IPS DF 6.9 (cell line): ENCODE data around the gene UVSSA.
"Not testable (repeated sequence)": the region's sequence is repeated elsewhere in the genome, so short reads cannot be mapped to it uniquely, and the experiment has no call there.

Source experiments
- DNase-seq: peaks from one replicate; pipeline ENCODE4 v3.0.0-alpha.2; 2013; ENCODE audit warnings: low read depth, low spot score
- H3K27ac ChIP-seq: one replicate; pipeline ENCODE4 v1.5.1; 2013; ENCODE audit warnings: low read length, control low read depth
- H3K27me3 ChIP-seq: 2 replicates; pipeline ENCODE4 v1.6.1; 2013; ENCODE audit warnings: mild to moderate bottlenecking, low read length; ENCODE audit not compliant: control insufficient read depth, insufficient read depth
- H3K36me3 ChIP-seq: 2 replicates; pipeline ENCODE4 v1.6.1; 2013; ENCODE audit warnings: low read length; ENCODE audit not compliant: control insufficient read depth, insufficient read depth
- H3K4me1 ChIP-seq: 2 replicates; pipeline ENCODE4 v1.6.1; 2013; ENCODE audit warnings: low read length; ENCODE audit not compliant: control insufficient read depth, insufficient read depth
- H3K4me3 ChIP-seq: 2 replicates; pipeline ENCODE4 v1.5.1; 2013; ENCODE audit warnings: mild to moderate bottlenecking, low read length
- H3K9me3 ChIP-seq: 2 replicates; pipeline ENCODE4 v1.6.1; 2013; ENCODE audit warnings: low read length, inconsistent platforms; ENCODE audit not compliant: control insufficient read depth, insufficient read depth
- WGBS: extraction: QIAGEN DNeasy Blood & Tissue Kit; methylation state at CpG from one replicate; pipeline ENCODE4 v1.1.7; 2013; ENCODE audit warnings: mixed read lengths, missing lambda C conversion rate; ENCODE audit not compliant: insufficient read length, insufficient coverage; 5-methylcytosine and 5-hydroxymethylcytosine counted together

UVSSA gene

DNA sequence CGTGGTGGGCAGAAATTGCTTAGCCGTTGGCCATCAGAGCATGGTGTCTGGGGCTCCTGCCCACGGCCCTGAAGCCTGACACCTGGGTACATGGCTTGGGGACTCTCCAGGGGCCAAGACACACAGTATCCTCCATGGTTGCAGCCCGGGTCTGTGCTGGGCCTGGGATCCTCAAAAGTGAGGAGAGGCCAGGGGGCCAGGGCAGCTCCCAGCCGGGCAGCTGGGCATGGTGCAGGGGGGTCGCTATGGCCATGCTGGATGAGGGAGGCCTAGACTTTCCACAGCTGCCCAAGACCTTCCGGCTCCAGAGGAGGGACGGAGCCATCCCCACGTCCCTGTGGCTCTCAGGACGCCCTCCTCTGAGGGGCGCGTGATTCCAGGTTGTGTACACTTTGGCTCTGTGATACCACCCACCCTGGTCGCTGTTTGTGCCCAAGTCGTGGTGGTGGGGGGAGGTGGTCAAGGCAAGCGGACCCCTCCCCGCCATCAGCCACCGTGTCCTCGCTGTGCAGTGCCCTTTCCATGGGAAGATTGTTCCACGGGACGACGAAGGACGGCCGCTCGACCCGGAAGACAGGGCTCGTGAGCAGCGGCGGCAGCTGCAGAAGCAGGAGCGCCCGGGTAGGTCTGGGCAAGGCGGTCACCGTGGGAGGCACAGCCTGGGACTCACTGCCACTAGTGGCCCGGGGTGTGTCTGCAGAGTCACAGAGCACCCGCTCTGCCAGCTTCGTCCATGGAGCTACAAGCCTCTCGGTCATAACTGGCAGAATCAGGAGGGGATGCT lies 33.6 kb downstream of the UVSSA start:
- Histone ChIP-seq H3K9me3 (no peaks in the 10 kb centered on the region), H3K4me1 (no peaks in the 10 kb centered on the region), H3K27me3 (no peaks in the 10 kb centered on the region), H3K27ac (no peak overlapping the region), H3K4me3 (no peak overlapping the region), H3K36me3 (peaks cover 11% of the 10 kb centered on the region; the same call in 1 of the 2 replicates)
- DNase-seq, result no peak
- WGBS, result no CpG with 5 or more reads among the region's 36 CpGs

DNA sequence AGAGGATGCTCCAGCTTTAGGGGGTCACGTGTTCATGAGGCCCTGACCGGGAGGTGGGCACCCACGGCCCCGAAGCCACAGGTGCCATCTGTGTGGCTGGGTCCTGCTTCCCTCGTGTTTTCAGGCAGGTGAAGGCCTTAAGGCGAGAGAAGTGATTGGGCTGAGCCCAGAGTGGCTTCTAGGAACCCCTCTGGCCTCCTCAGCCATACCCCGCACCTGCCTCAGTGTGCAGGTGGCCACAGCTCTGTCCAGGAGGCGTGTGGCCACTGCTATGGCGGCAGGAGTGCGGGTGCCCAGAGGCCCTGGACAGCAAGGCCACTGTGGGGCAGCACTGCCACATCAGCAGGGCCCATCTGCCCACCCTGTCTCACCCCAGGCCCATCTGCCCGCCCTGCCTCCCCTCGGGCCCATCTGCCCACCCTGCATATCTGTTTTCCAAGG lies 34.2 kb downstream of the UVSSA start:
- H3K4me3 ChIP-seq, result no peak overlapping the region
- no peaks in the 10 kb centered on the region for H3K27me3 ChIP-seq
- no CpG with 5 or more reads among the region's 12 CpGs for WGBS
- no peak for DNase-seq
- no peaks in the 10 kb centered on the region for H3K4me1 ChIP-seq
- H3K36me3 ChIP-seq, result peaks cover 15% of the 10 kb centered on the region
- H3K27ac ChIP-seq, result no peak overlapping the region
- no peaks in the 10 kb centered on the region for H3K9me3 ChIP-seq

DNA sequence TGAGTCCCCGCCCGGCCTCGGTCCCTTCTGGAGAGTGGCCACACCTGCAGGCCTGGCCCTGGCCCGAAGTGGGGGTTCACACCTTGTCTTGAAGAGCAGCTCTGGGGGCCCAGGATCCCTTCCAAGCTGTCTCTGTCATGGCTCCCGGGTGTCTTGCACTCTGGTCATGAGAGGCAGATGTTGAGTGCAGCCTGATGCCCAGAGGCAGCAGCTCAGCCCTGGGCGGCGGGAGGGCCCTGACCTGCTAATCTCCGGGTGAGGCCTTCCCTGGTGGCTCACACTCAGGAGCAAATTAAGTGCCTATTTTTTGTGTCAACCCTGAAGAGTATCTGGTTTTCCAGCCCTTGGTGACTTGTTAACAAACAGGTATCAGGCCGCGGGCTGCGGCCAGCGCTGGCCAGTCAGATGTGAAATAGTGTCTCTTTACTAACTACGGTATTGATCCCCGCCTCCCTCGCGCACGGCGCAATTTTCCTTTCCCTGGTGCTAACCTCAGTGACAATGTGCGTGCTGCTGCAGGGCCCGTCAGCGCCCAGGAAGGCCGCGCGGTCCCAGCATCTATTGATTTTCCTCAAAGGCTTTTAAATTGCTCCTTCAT lies 35.0 kb downstream of the UVSSA start:
- Histone ChIP-seq H3K36me3 (peaks cover 11% of the 10 kb centered on the region), H3K9me3 (no peaks in the 10 kb centered on the region), H3K27me3 (no peaks in the 10 kb centered on the region), H3K27ac (no peak overlapping the region), H3K4me1 (no peaks in the 10 kb centered on the region), H3K4me3 (no peak overlapping the region)
- WGBS, result no CpG with 5 or more reads among the region's 24 CpGs
- DNase-seq, result no peak

DNA sequence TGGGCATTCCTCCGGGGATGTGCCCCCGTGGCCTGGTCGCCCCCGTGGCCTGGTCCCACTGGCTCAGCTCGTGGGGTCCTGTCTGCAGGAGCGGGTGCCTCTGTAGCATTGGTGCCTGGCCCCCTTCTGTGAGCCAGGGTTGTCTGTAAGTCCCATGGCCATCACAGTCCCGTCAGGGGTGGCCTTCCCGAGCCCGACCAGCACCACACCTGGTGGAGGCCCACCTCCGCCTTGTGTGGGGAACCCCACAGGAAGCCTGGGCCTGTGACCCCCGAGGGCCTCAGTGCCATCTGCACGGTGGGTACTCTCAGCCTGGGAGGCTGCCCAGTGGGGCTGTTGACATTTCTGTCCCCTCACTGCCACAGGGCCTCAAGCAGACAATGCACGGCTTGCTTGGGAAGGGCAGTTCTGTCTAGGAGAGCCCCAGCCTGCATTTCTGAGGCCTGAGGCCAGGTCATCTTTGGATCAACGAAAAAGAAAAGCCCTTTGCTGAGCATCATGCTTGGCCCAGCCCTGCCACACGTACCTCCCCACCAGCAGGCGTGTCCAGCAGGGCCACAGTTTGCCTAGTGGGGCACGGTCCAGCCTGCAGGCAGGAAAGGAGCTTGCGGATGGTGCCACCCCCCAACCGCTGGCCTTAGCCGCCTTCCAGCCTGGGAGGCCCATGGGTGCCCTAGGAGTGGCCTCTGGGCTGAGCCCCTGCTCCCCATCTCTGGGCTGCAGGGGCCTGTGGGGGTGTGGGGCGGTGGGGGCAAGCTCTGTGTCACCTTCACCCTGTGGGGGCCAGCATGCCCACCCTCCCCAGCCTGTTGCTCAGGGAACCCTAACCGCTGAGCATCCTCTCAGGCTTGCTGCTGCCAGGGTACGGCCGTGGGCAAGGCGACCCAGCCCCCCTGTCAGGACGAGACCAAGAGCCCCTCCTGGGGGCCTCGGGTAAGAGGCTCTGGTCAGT lies 36.0 kb downstream of the UVSSA start:
- no CpG with 5 or more reads among the region's 27 CpGs for WGBS
- Histone ChIP-seq H3K4me1 (no peaks in the 10 kb centered on the region), H3K9me3 (no peaks in the 10 kb centered on the region), H3K27ac (no peak overlapping the region), H3K36me3 (peaks cover 11% of the 10 kb centered on the region), H3K4me3 (no peak overlapping the region), H3K27me3 (no peaks in the 10 kb centered on the region)
- no peak for DNase-seq

DNA sequence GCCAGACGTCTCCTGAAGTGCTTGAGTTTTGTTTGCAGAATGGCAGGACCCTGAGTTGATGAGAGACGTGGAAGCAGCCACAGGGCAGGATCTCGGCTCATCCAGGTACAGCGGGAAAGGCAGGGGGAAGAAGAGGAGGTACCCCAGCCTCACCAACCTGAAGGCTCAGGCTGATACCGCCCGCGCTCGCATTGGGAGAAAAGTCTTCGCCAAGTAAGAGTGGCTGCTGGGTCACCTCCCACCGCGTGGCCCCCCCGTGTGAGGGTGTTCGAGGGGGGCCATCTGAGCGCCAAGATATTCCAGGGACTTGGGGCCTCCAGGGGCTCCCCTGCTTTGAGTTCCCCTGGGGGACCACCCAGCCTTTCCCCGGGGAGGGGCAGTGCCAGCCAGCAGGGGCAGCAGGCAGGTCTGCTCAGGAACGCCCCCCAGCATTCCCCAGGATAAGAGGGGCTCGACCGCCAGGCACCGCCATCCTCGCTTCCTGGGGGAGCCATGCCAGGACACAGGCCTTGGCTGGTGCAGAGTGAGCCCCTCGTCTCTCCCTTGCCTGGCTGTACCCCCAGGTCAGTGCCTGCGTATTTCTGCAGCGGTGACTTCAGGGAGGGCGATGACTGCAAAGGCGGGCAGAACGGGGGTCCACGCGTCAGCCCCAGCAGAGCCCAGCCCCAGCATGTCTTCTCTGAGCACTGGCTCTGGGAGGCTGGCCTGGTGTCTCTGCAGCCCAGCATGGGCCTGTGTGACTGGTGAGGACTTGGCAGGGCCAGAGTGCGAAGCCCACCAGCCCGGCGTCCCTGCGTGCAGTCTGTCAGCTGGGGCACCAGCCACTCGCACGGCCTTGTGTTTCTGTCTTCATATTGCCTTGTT lies 37.0 kb downstream of the UVSSA start:
- peaks cover 11% of the 10 kb centered on the region for H3K36me3 ChIP-seq
- WGBS, result no CpG with 5 or more reads among the region's 34 CpGs
- DNase-seq, result no peak
- no peak overlapping the region for H3K4me3 ChIP-seq
- no peaks in the 10 kb centered on the region for H3K9me3 ChIP-seq
- H3K27ac ChIP-seq, result no peak overlapping the region
- H3K4me1 ChIP-seq, result no peaks in the 10 kb centered on the region
- H3K27me3 ChIP-seq, result no peaks in the 10 kb centered on the region

DNA sequence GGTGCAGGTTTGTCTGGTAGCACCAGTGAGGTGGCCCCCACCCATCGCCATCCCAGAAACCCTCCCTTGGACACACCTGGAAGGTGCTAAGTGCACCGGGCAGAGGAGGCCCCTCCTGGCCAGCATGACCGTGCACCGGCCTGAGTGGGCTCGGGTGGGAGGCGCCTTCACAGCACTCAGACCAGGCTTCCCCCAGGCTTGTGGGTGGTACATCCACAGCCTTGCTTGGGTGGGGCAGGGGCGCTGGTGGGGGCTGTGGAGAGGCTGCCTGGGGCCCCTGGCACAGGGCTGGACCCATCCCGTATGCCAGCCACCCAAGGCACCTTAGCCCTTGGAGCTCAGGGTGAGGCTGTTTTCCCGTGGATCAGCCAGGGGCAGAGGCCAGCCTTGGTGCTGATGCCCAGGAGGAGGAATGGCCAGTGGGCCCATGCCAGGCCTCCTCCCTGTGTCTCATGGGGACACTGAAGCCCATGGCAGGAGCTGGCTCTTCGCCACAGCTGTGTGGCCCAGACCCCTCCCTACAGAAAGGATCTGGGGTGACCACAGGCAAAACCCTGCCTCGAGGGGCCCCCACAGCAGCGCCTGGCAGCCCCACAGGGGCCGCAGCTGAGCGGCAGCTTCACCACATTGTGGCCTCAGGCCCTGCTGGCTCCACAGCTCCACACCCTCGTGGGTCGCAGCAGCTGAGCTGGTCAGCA lies 37.8 kb downstream of the UVSSA start:
- Histone ChIP-seq H3K27me3 (no peaks in the 10 kb centered on the region), H3K4me3 (no peak overlapping the region), H3K27ac (no peak overlapping the region), H3K9me3 (no peaks in the 10 kb centered on the region), H3K4me1 (no peaks in the 10 kb centered on the region), H3K36me3 (peaks cover 11% of the 10 kb centered on the region)
- no CpG with 5 or more reads among the region's 16 CpGs for WGBS
- no peak for DNase-seq

DNA sequence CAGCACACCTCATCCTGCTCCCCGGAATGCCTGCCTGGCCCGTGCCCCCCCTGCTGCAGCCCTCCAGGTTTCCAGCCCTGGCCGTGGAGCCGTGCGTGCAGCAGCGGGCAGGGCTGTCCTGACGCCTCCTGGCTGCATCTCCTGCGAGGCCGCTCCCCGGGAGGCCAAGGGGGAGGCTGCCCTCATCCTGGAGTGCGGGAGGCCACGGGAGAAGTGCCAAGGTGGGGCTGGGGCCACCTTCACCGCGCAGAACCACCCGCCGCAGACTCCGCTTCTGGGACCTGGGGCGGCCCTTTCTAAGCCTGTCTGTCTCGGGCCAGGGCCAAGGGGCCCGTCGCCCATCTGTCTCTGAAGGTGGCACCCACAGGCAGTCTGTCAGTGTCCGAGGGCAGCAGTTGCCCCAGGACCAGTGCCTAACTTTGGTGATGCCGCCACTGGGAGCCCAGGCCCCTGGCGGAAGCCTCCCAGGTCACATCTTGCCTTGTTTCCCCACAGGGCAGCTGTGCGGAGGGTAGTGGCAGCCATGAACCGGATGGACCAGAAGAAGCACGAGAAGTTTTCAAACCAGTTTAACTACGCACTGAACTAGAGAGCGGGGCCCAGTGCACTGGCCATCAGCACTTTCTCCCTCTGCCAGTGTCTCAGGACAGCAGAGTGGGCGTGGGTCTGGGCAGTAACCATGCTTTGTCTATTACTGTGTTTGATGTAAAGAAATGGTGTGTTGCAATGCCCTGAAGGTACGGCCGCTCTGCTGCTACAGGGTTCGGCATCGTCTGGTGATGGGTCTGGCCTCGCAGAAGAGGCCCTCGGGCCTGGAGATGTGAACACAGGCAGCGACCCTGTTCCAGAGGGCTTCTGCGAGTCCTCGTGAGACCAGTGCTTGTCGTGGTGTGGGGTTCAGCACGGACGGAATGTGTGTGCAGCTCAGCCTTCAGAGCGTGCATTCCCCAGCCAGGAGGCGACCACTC lies 38.6 kb downstream of the UVSSA start:
- H3K27me3 ChIP-seq, result no peaks in the 10 kb centered on the region
- WGBS, result no CpG with 5 or more reads among the region's 44 CpGs
- H3K36me3 ChIP-seq, result peaks cover 11% of the 10 kb centered on the region
- no peak overlapping the region for H3K4me3 ChIP-seq
- H3K4me1 ChIP-seq, result no peaks in the 10 kb centered on the region
- DNase-seq, result no peak
- no peak overlapping the region for H3K27ac ChIP-seq
- H3K9me3 ChIP-seq, result no peaks in the 10 kb centered on the region

DNA sequence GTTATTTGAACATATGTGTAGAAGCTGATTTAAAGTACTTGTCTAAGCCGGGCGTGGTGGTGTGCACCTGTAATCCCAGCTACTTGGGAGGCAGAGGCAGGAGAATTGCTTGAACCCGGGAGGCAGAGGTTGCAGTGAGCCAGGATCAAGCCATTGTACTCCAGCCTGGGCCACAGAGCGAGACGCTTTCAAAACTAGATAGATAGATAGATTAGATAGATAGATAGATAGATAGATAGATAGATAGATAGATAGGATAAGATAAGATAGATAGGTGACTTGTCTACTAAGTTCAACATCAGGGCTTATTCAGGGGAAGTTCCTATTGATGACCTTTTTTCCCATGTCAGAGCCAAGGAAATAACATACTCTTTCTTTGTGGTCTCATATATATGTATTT lies 46.4 kb downstream of the UVSSA start:
- no CpG with 5 or more reads among the region's 5 CpGs for WGBS
- not testable (repeated sequence) for H3K4me3 ChIP-seq, H3K27ac ChIP-seq, H3K9me3 ChIP-seq, H3K4me1 ChIP-seq, H3K27me3 ChIP-seq, DNase-seq, H3K36me3 ChIP-seq

DNA sequence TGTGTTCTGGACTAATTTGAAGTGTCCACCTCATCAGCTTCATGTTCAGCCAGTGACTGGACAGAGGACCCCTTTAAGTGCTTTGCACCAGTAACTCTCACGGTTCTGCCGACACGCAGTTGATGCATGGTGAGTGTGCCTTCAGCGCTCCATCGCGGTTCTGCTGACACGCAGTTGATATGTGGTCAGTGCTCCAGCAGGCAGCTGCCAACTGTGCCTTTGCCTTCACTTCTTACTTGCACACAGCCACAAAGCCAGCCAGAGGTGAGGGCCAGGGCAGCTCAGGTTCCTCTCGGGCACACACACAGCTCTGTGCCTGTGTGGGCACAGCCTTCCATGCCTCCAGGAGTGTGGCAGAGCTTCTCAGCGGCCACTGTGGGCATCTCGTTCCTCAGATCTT lies 46.9 kb downstream of the UVSSA start:
- no peak for DNase-seq
- Histone ChIP-seq H3K27me3 (no peaks in the 10 kb centered on the region), H3K4me3 (no peak overlapping the region), H3K36me3 (0 out of 2 replicates have a peak, but pooled peaks cover 4% of the 10 kb centered on the region), H3K9me3 (no peaks in the 10 kb centered on the region; the same call in 1 of the 2 replicates), H3K4me1 (no peaks in the 10 kb centered on the region), H3K27ac (no peak overlapping the region)
- no CpG with 5 or more reads among the region's 10 CpGs for WGBS
